Suppressor macrophage (primary cell): ENCODE measurements around the gene MYO1A.
A peak's percentile ranks its signal among the peaks of the same experiment; 100 is the strongest.

ENCODE experiments used
- DNase-seq, 4 experiments: peaks; one replicate each; pipeline ENCODE4 v3.0.0-alpha.2; 2020 to 2022

Gene MYO1A

DNA sequence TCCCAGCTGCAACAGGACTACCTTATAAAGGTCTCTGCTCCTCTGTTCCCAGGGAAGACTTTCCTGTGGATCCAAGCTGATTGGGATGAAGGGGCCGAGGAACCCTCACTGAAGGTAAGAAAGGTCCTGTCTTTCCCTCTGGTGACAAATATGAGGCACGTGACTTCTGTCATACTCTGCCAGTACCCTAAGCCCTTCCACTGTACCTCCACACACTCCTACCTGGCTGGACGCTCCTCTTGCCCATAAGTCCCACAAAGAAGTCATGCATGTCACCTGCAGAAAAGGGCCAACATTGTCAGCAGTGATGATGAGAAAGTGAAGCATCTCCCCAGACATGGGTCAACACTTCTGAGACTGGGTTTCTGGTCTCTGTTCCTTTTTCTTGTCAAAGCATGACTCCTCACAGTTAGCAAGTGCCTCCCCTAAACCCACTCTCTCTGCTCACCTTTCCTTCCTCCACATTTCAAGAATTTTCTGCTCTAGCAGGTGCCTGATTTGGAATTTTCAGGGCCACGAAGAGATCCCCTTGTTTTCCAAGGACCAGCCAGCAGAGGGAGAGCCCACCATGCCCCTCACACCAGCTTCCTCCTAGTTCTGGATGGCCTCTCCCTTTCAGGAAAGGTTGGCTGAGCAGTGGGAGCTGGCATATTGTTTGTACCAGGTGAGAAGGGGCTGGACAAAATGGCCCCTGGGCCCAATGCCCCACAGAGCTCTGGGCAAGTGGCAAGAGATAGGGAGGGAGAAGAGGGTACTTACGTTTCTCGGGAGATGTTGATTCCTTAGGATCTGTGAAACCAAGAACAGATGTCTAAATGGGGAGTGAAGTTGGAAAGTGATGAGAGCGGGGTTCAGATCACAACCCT lies 37.1 kb downstream of the MYO1A start:
- DNase-seq = peak in 1 of 4 experiments; percentile 8

DNA sequence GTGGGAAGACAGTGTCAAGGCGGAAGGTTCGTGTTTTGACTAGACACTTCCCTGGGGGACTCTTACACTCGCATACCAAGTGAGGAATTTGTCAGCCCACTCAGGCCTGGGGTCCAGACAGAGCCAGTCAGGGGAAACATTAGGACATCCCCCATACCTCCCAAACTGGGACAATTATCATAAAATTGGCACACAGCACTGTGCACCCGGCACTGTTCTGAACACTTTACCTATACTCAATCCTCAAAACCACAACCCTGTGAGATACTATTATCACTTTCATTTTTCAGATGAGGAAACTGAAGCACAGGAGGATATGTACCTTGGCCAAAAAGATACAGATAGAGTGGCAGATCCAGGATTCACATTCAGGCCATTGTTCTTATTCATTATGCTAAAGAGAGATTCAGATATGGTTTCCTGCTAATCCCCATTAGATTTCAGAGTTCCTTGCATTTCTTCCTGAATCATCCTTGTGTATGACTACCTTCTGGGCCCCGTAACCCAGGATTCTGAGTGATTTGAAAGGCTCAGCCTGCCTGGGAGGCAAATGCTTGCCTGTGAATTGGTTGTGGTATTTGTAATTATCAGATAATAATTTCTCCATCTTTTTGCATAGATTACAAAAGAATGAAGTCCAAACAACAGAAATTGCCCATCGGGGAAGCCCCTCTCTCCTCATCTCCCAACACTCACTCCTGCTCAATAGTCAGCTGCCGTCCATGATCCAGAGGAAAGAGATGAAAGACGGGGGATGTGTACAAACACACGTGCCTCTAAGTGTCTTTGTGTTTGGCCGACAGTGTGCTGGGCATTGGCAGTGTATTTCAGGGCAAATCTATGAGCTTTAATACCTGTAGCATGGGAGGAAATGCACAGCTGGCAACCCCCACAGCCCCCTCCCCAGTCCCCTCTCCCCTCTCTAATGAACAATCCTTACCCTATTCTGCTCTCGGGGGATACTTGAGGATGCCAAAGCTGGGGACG lies 38.2 kb downstream of the MYO1A start:
- DNase-seq = no peak

DNA sequence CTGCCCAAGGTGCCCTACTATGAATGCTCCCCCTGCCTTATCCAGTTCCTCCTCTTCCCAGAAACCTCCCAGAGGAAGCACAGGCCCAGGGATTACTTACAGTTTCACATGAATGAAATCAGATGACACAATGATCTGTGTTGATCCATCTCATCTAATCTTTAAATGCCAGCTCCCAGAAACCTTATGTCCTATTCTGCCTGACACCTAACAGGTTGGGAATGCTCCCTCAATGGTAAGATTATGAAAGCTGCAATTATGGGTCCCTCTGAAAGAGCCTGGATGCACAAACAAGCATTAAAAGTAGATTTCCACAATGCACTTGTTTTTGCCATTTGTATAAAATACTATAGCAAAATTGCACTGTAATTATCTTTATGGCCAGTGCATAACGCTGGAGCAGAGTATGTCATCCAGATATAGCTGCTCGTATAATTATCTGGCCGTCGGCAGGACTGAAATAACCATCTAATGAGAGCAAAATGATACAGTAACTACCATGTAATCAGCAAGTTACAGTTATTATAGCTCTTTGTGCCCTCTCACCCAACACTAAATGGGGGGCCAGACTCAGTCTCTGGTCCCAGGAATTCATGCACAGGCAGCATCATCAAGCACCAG lies 39.2 kb downstream of the MYO1A start:
- DNase-seq = no peak

DNA sequence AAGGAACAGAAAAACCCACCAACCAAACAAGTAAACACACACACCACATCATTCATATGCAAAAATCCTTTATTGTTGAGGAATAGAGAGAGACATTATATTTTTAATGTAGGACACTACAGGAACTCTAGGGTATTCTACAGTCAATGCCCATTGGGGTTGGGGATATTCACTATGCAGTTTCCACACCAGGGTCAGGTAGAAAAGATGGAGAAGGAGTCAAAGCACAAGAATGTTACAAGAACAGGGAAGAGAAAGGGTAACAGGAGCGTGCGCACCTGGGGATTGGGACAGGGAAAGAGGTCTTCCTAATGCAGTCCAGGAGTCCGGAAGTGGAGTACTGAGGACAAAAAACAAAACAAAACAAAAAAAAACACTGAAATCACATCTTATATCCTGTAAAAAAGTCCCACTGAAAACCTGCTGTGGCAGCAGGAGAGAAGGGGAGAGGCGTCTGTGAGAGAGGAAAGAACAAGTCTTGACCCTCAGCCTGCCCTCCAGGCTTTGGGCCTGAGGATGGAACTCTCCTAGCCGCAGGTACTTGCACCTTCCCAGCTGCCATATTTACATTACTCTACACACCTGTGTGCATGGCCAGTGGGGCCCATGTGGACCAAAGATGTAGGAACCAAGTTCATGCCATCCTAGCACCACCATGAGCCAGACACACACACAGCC lies 39.8 kb downstream of the MYO1A start:
- no peak for DNase-seq

- DNase-seq = peak; percentile 49 to 83 (median 68)
Measured at GRCh38 chr12:57008178-57008577, 41.8 kb downstream of the MYO1A start.

DNA sequence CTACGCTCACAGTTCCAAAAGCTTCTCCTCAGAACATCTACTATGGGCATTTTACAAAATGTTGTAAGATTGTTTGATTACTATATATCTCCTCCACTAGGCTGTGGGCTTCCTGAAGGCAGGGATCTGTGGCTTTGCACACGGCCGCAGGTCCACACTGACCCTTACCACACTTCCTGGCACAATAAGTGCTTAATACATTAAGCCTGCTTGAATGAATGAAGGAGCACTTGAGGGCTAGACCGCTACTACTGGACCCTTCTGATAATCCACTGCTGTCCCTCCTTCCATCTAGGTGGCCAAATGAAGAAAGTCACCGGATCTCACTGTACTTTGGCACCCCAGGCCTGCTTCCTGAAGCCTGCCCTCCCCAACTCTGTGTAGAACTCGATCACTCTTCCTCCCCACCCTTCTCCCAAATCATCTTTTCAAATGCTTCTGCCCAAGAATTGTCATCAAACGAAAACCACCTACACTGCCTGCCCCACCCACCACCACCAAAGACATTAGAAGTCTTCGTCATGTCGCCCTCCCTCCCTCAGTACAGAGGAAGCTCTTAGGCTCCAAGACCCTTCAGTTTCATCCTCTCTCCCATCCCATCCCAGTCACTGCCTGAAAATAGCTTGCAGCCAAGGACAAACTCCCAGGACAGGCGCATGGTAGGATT lies 43.0 kb downstream of the MYO1A start:
- no peak for DNase-seq

- DNase-seq = peak; percentile 71 to 94 (median 82)
Measured at GRCh38 chr12:57005980-57006808, 43.7 kb downstream of the MYO1A start, which contains the start of gene ZBTB39. ZBTB39 (minus strand) TSS chr12:57006546; CDS start chr12:57004917, 1,629 bp downstream.

- DNase-seq = no peak
Measured at GRCh38 chr12:57004651-57005050, 45.3 kb downstream of the MYO1A start.

GRCh38 chr12:57003395-57003794 lies 46.5 kb downstream of the MYO1A start:
- no peak for DNase-seq

GRCh38 chr12:57001448-57001906 lies 48.5 kb downstream of the MYO1A start:
- peak; percentile 70 to 85 (median 78) for DNase-seq

- DNase-seq = no peak
Measured at GRCh38 chr12:57000393-57000792, 49.5 kb downstream of the MYO1A start.

- DNase-seq = no peak
Measured at GRCh38 chr12:56999456-56999855, 50.5 kb downstream of the MYO1A start.

- DNase-seq = no peak
Measured at GRCh38 chr12:56998981-56999380, 50.9 kb downstream of the MYO1A start.

DNA sequence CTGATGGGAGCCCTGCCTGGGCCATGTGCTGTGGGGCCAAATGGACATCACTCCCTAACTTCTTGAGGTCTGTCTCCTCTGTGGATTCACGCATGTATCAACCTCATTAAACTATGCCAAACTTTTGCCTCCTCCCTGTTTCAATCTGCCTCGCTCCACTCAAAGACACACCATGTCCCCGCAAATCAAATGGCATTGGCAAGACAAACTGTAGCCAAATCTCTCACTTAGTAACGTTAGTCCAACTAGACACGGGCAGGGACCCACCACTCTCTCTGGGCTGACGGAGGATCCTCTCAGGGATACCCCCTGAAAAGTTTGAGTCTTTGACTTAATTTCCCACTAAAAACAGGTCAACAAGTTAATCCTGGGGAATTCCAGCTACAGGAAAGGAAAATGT lies 51.6 kb downstream of the MYO1A start:
- DNase-seq = no peak

GRCh38 chr12:56996793-56997545 lies 53.0 kb downstream of the MYO1A start:
- DNase-seq = no peak

GRCh38 chr12:56995930-56996496 lies 53.9 kb downstream of the MYO1A start:
- DNase-seq = no peak

- no peak for DNase-seq
Measured at GRCh38 chr12:56995201-56995929, 54.6 kb downstream of the MYO1A start.

DNA sequence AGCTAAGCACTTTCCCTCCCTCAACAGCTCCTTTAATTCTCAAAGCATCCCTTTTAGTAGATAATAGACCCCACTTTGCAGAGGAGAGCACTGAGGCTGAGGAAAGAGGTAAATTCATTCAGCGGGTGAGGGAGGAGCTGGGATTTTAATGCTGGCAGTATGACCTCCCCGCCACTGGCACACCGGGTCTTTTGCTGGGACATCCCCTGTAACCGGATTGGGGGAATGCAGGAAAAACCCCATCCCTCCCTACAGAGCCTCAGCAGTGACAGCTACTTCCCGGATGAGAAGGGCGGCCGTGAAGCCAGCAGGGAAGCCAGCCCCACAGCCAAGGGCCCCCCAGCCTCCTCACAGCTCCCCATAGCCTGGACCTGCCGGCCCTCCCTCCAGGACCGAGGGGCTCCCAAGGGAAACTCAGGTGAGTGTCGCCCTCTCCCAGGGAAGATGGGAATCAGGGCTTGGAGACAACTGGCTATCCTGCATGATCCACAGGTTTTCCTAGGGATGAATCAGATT lies 55.6 kb downstream of the MYO1A start:
- no peak for DNase-seq
